ENCODE measurements around the gene OPA3. TPM values are rescaled to one million over a fixed set of nuclear protein-coding genes. Genes with fewer than 3 reads are reported as not detected.

The OPA3 gene
- total RNA-seq, 1 donor from 2014 or later, result 12.3 TPM

GRCh38 chr19:45553464-45553863, 31.1 kb downstream of the OPA3 start:
- DNase-seq (ENCODE audit: low read depth), result no peak
- no peak overlapping the region for H3K4me3 ChIP-seq (ENCODE audit: low read depth, low read length)
- no peaks in the 10 kb centered on the region for H3K27me3 ChIP-seq (ENCODE audit: control insufficient read depth, insufficient read depth, low read length)
- TF ChIP-seq, protein P1, sequence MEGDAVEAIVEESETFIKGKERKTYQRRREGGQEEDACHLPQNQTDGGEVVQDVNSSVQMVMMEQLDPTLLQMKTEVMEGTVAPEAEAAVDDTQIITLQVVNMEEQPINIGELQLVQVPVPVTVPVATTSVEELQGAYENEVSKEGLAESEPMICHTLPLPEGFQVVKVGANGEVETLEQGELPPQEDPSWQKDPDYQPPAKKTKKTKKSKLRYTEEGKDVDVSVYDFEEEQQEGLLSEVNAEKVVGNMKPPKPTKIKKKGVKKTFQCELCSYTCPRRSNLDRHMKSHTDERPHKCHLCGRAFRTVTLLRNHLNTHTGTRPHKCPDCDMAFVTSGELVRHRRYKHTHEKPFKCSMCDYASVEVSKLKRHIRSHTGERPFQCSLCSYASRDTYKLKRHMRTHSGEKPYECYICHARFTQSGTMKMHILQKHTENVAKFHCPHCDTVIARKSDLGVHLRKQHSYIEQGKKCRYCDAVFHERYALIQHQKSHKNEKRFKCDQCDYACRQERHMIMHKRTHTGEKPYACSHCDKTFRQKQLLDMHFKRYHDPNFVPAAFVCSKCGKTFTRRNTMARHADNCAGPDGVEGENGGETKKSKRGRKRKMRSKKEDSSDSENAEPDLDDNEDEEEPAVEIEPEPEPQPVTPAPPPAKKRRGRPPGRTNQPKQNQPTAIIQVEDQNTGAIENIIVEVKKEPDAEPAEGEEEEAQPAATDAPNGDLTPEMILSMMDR (IDR thresholded peaks at IDR 0.05; ENCODE audit: insufficient read depth, low read length, poor library complexity, severe bottlenecking), result peak; percentile 28
- H3K36me3 ChIP-seq (ENCODE audit: control insufficient read depth, insufficient read depth, low read length), result no peaks in the 10 kb centered on the region

DNA sequence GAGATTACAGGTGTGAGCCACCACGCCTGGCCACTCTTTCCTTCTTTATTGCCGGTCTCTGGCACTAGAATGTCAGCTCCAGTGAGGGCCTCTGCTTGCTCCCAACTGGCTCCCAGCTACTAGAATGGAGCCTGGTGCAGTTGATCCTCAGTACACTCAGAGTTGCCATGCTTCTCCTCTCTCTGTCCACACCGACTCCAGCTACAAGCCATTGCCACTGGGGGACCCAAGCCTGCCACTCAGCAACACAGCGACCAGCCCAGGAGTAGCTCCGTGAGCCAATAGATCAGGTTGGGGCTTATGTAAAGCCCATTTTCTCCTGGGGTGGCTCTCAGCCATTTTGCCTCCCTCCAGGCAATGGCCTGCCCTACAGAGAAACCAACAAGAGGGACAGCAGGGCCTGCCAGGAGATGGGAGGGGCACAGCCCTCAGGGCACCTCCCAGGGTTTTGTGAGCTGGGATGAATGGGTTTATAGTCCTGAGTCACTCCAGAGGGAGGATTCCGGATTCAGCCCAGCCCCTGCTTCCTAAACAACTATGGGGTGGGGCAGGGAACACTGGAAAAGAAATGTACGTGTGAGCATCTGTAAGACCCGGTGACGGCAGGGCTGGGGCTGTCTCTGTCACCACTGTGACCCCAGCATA, 36.5 kb downstream of the OPA3 start:
- TF ChIP-seq, protein P1 (IDR thresholded peaks at IDR 0.05; ENCODE audit: insufficient read depth, low read length, poor library complexity, severe bottlenecking), result no peak
- no peaks in the 10 kb centered on the region for H3K36me3 ChIP-seq (ENCODE audit: control insufficient read depth, insufficient read depth, low read length)
- no peak for DNase-seq (ENCODE audit: low read depth)

DNA sequence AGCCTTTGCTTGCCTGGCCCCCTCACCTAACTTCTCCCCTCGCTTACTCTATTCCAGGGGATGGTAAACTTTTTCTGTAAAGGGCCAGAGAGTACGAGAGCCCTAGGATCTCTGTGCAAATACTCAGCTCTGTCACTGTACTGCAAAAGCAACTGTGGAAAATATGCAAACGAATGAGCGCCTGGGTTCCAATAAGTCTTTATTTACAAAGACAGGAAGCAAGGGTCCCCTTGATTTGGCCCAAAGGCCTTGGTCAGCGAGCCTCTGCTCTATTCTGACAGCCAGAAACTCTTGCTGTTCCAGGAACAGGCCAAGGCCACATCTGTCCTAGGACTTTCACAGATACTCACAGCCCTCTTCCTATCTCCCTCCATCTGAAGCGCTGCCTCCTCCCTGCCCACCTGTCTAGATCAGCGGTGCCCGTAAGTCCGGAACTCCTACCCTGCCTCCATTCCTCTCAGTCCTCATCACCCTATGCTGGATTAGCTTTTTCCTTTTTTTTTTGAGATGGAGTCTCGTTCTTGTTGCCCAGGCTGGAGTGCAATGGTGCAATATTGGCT, 37.3 kb downstream of the OPA3 start:
- no peak for DNase-seq (ENCODE audit: low read depth)

More for the DNA sequence above, 36.5 kb downstream of the OPA3 start:
- H3K4me3 ChIP-seq (ENCODE audit: low read depth, low read length), result no peak overlapping the region
- H3K27me3 ChIP-seq (ENCODE audit: control insufficient read depth, insufficient read depth, low read length), result no peaks in the 10 kb centered on the region

DNA sequence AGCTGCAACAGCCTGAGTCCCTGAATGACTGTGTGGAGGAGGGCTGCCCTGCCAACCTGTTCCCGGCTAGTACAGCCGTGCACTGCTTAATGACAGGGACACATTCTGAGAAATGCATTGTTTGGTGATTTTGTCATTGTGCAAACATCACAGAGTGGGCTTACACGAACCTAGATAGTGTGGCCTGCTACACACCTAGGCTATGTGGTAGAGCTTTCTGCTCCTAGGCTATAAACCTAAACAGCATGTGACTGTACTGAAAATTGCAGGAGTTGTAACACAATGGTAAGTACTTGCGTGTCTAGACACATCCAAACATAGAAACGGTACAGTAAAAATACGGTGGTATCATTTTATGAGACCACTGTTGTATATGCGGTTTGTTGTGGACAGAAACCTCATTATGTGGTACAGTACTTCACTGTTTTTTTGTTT, 42.4 kb downstream of the OPA3 start:
- Histone ChIP-seq H3K36me3 (ENCODE audit: control insufficient read depth, insufficient read depth, low read length) (no peaks in the 10 kb centered on the region), H3K4me3 (ENCODE audit: low read depth, low read length) (no peak overlapping the region), H3K27me3 (ENCODE audit: control insufficient read depth, insufficient read depth, low read length) (no peaks in the 10 kb centered on the region)
- DNase-seq (ENCODE audit: low read depth), result no peak
- TF ChIP-seq, protein P1 (IDR thresholded peaks at IDR 0.05; ENCODE audit: insufficient read depth, low read length, poor library complexity, severe bottlenecking), result no peak

More for the DNA sequence above, 37.3 kb downstream of the OPA3 start:
- no peak overlapping the region for H3K4me3 ChIP-seq (ENCODE audit: low read depth, low read length)
- TF ChIP-seq, protein P1 (IDR thresholded peaks at IDR 0.05; ENCODE audit: insufficient read depth, low read length, poor library complexity, severe bottlenecking), result no peak
- no peaks in the 10 kb centered on the region for H3K27me3 ChIP-seq (ENCODE audit: control insufficient read depth, insufficient read depth, low read length)
- H3K36me3 ChIP-seq (ENCODE audit: control insufficient read depth, insufficient read depth, low read length), result no peaks in the 10 kb centered on the region

GRCh38 chr19:45539459-45539858, 45.1 kb downstream of the OPA3 start:
- Histone ChIP-seq H3K4me3 (ENCODE audit: low read depth, low read length) (no peak overlapping the region), H3K36me3 (ENCODE audit: control insufficient read depth, insufficient read depth, low read length) (no peaks in the 10 kb centered on the region), H3K27me3 (ENCODE audit: control insufficient read depth, insufficient read depth, low read length) (no peaks in the 10 kb centered on the region)
- no peak for DNase-seq (ENCODE audit: low read depth)
- TF ChIP-seq, protein P1 (IDR thresholded peaks at IDR 0.05; ENCODE audit: insufficient read depth, low read length, poor library complexity, severe bottlenecking), result no peak
